KMS-11 (cell line): ENCODE measurements around the gene UBD.

Experiments
- H2AFZ ChIP-seq: fragments of 200-600 bp; sonication (generic); 2 replicates; pipeline ENCODE4 v1.6.1; 2016; ENCODE audit warnings: antibody characterized with exemption, mixed run types, low read depth
- H3K27ac ChIP-seq: fragments of 200-600 bp; sonication (generic); 2 replicates; pipeline ENCODE4 v1.6.1; 2016; ENCODE audit warnings: mild to moderate bottlenecking, mixed run types
- H3K27me3 ChIP-seq: fragments of 200-600 bp; sonication (generic); 2 replicates; pipeline ENCODE4 v1.6.1; 2017; ENCODE audit warnings: mild to moderate bottlenecking, low read depth, mixed run types, moderate library complexity; ENCODE audit not compliant: insufficient read depth
- H3K36me3 ChIP-seq: fragments of 200-600 bp; sonication (generic); 2 replicates; pipeline ENCODE4 v1.6.1; 2017; ENCODE audit warnings: mild to moderate bottlenecking, mixed run types; ENCODE audit not compliant: insufficient read depth
- H3K4me1 ChIP-seq: fragments of 200-600 bp; sonication (generic); 2 replicates; pipeline ENCODE4 v1.6.1; 2016; ENCODE audit warnings: mild to moderate bottlenecking, low read depth, mixed run types; ENCODE audit not compliant: poor library complexity, severe bottlenecking
- H3K4me2 ChIP-seq: fragments of 200-600 bp; sonication (generic); 2 replicates; pipeline ENCODE4 v1.7.0; 2016; ENCODE audit warnings: mild to moderate bottlenecking, mixed run types
- H3K4me3 ChIP-seq: fragments of 200-600 bp; sonication (generic); IDR thresholded peaks from 2 replicates; pipeline ENCODE4 v1.6.1; 2017; ENCODE audit warnings: low read depth, low read length, mixed read lengths; ENCODE audit not compliant: insufficient read depth
- H3K79me2 ChIP-seq: fragments of 200-600 bp; sonication (generic); 2 replicates; pipeline ENCODE4 v1.6.1; 2016; ENCODE audit warnings: low read depth, mixed run types; ENCODE audit not compliant: insufficient read depth
- H3K9ac ChIP-seq: fragments of 200-600 bp; sonication (generic); 2 replicates; pipeline ENCODE4 v1.6.1; 2016; ENCODE audit warnings: mild to moderate bottlenecking, mixed run types
- H4K20me1 ChIP-seq: fragments of 200-600 bp; sonication (generic); 2 replicates; pipeline ENCODE4 v1.6.1; 2016; ENCODE audit warnings: mild to moderate bottlenecking, mixed run types; ENCODE audit not compliant: insufficient read depth
- TF ChIP-seq, protein P1 (sequence below): fragments of 200-600 bp; sonication (generic); conservative IDR thresholded peaks from 2 replicates; pipeline ENCODE4 v1.6.1; 2017; ENCODE audit warnings: low read depth, mild to moderate bottlenecking, antibody characterized with exemption, low read length, moderate library complexity, mixed read lengths

UBD gene

DNA sequence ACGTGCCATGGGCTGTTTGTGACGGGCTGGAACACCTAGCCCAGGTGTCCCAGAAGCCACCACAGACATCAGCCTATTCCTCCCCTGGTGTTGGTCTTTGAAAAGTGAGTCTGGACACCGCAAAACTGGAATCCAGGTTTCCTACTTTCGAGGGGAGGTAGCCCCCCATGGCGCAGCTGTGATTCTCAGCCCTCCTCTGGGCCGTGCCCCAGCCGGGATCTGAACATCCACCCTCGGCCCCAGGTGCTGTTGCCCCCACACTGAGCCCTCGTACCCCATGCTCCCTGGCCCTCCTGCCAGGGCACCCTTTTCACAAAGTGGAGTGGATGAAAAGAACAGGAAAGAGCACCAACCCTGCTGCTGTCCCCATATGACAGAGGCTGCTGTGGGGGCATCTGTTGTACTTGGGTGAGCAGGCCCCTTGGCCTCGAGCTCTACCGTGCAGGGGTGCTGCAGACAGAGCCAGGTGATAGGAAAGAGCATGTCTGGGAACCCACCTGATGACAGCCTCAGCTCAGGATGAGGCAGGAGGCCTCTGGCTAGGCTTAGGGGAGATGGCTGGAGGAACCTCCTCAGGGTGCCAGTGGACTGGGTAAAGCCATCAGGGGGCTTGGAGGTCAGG, 53.0 kb downstream of the UBD start:
- Histone ChIP-seq H3K36me3 (no peaks in the 10 kb centered on the region), H3K4me1 (peaks cover 14% of the 10 kb centered on the region), H3K4me2 (no peak overlapping the region), H4K20me1 (no peaks in the 10 kb centered on the region), H3K9ac (no peak overlapping the region), H2AFZ (no peak overlapping the region), H3K27ac (no peak overlapping the region), H3K4me3 (no peak overlapping the region), H3K79me2 (no peaks in the 10 kb centered on the region), H3K27me3 (no peaks in the 10 kb centered on the region)
- TF ChIP-seq, protein P1, sequence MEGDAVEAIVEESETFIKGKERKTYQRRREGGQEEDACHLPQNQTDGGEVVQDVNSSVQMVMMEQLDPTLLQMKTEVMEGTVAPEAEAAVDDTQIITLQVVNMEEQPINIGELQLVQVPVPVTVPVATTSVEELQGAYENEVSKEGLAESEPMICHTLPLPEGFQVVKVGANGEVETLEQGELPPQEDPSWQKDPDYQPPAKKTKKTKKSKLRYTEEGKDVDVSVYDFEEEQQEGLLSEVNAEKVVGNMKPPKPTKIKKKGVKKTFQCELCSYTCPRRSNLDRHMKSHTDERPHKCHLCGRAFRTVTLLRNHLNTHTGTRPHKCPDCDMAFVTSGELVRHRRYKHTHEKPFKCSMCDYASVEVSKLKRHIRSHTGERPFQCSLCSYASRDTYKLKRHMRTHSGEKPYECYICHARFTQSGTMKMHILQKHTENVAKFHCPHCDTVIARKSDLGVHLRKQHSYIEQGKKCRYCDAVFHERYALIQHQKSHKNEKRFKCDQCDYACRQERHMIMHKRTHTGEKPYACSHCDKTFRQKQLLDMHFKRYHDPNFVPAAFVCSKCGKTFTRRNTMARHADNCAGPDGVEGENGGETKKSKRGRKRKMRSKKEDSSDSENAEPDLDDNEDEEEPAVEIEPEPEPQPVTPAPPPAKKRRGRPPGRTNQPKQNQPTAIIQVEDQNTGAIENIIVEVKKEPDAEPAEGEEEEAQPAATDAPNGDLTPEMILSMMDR: no peak

DNA sequence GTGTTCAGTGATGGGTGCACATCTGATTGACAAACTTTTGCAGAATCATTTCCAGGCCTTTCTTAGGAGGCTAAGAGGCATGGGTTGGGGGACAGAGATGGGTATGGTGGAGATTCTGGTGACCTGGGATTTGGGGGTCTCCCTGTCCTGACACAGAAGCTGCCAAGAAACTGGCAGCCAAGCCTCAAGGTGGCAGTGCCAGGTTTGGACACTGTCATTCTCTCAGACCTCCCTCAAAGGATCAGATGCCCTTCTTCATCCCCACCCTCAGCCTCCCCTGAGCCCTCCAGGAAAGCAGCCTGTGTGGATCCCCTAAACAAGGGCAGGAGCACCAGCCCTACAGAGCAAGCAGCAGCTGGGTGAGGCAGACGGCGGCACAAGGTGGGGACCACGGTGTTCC, 53.7 kb downstream of the UBD start:
- no peaks in the 10 kb centered on the region for H3K27me3 ChIP-seq
- TF ChIP-seq, protein P1: no peak
- H3K27ac ChIP-seq: no peak overlapping the region
- no peaks in the 10 kb centered on the region for H3K36me3 ChIP-seq
- H3K9ac ChIP-seq: no peak overlapping the region
- H3K79me2 ChIP-seq: no peaks in the 10 kb centered on the region
- no peak overlapping the region for H2AFZ ChIP-seq
- no peak overlapping the region for H3K4me3 ChIP-seq
- peaks cover 14% of the 10 kb centered on the region for H3K4me1 ChIP-seq
- H4K20me1 ChIP-seq: no peaks in the 10 kb centered on the region
- H3K4me2 ChIP-seq: no peak overlapping the region
